GM19238 (cell line): Measurements from ENCODE around the gene FETUB.
"Not testable (repeated sequence)": the region's sequence is repeated elsewhere in the genome, so short reads cannot be mapped to it uniquely, and the experiment has no call there.

Source experiments
- DNase-seq: peaks from one replicate; pipeline ENCODE4 v3.0.0; 2011; ENCODE audit warnings: low spot score; ENCODE audit not compliant: insufficient read length

FETUB gene

GRCh38 chr3:186669378-186670084, 29.3 kb downstream of the FETUB start:
- no peak for DNase-seq

- no peak for DNase-seq
Observed at GRCh38 chr3:186670155-186670554, 30.0 kb downstream of the FETUB start.

GRCh38 chr3:186671051-186671450, 30.9 kb downstream of the FETUB start:
- DNase-seq: no peak

- DNase-seq: no peak
Observed at GRCh38 chr3:186678604-186679003, 38.4 kb downstream of the FETUB start.

GRCh38 chr3:186679151-186679550, 39.0 kb downstream of the FETUB start:
- DNase-seq: no peak

GRCh38 chr3:186680869-186681268, 40.7 kb downstream of the FETUB start:
- DNase-seq: no peak

GRCh38 chr3:186682812-186683211, 42.6 kb downstream of the FETUB start:
- DNase-seq: no peak

- DNase-seq: no peak
Observed at GRCh38 chr3:186683979-186684378, 43.8 kb downstream of the FETUB start.

- not testable (repeated sequence) for DNase-seq
Observed at GRCh38 chr3:186686475-186686874, 46.3 kb downstream of the FETUB start.

GRCh38 chr3:186687120-186687651, 47.0 kb downstream of the FETUB start:
- no peak for DNase-seq

GRCh38 chr3:186690304-186690703, 50.1 kb downstream of the FETUB start:
- not testable (repeated sequence) for DNase-seq

GRCh38 chr3:186691676-186692075, 51.5 kb downstream of the FETUB start:
- no peak for DNase-seq

GRCh38 chr3:186693843-186694242, 53.6 kb downstream of the FETUB start:
- DNase-seq: no peak

GRCh38 chr3:186694288-186695032, 54.3 kb downstream of the FETUB start:
- no peak for DNase-seq

- DNase-seq: no peak
Observed at GRCh38 chr3:186696522-186696921, 56.3 kb downstream of the FETUB start.

- DNase-seq: no peak
Observed at GRCh38 chr3:186697510-186697909, 57.3 kb downstream of the FETUB start.

- DNase-seq: no peak
Observed at GRCh38 chr3:186700267-186700666, 60.1 kb downstream of the FETUB start.

GRCh38 chr3:186702451-186702850, 62.3 kb downstream of the FETUB start:
- DNase-seq: not testable (repeated sequence)
